COLO829 (cell line): ENCODE results near the gene FAM83G.
"Not testable (repeated sequence)": the region's sequence is repeated elsewhere in the genome, so short reads cannot be mapped to it uniquely, and the experiment has no call there.

ENCODE experiments used
- DNase-seq: peaks from one replicate; pipeline ENCODE4 v3.0.0; 2012; ENCODE audit warnings: low spot score

The FAM83G gene, protein sequence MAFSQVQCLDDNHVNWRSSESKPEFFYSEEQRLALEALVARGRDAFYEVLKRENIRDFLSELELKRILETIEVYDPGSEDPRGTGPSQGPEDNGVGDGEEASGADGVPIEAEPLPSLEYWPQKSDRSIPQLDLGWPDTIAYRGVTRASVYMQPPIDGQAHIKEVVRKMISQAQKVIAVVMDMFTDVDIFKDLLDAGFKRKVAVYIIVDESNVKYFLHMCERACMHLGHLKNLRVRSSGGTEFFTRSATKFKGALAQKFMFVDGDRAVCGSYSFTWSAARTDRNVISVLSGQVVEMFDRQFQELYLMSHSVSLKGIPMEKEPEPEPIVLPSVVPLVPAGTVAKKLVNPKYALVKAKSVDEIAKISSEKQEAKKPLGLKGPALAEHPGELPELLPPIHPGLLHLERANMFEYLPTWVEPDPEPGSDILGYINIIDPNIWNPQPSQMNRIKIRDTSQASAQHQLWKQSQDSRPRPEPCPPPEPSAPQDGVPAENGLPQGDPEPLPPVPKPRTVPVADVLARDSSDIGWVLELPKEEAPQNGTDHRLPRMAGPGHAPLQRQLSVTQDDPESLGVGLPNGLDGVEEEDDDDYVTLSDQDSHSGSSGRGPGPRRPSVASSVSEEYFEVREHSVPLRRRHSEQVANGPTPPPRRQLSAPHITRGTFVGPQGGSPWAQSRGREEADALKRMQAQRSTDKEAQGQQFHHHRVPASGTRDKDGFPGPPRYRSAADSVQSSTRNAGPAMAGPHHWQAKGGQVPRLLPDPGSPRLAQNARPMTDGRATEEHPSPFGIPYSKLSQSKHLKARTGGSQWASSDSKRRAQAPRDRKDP

DNA sequence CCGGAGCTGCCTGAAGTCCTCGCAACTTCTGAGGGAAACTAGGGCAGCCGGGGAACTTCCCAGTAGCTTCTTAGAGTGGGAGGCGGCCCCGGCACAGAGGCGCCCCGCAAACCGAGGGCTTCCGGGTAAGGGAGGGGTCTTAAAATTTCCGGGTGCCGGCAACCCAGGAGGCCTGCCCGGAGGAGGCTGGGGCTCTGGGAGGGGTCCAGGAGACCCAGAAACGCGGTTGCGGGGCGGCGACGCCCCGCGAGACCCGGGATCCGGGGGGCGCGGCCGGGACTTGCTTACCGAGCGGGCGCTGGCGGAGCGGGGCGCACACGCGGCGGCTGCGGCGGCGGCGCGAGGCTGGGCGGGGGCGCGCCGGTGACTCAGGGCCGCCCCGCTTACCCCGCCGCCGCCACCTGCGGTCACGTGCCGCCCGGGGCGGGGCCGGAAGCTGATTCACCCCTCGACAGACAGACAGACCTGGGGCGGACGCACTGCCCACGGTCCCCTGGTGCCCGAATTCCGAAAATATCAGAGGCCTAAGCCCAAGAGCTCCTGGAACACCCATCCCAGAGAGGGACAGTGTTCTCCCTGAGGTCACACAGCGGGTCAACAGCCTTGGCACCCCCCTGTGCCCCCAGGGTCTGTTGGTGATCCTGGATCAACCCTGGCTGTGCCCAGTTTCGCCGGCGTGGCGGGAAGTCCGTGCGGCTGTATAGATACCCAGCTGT, at the start of gene FAM83G:
TSS of gene FAM83G (minus strand) at position 344 of the 716 bp plus-strand sequence. CDS start 723 bp downstream, outside the sequence.
- no peak for DNase-seq

- DNase-seq: not testable (repeated sequence)
Measured at GRCh38 chr17:19048826-19049225, 44.3 kb upstream of the FAM83G start.

- DNase-seq: not testable (repeated sequence)
Measured at GRCh38 chr17:19047510-19047909, 42.9 kb upstream of the FAM83G start.

DNA sequence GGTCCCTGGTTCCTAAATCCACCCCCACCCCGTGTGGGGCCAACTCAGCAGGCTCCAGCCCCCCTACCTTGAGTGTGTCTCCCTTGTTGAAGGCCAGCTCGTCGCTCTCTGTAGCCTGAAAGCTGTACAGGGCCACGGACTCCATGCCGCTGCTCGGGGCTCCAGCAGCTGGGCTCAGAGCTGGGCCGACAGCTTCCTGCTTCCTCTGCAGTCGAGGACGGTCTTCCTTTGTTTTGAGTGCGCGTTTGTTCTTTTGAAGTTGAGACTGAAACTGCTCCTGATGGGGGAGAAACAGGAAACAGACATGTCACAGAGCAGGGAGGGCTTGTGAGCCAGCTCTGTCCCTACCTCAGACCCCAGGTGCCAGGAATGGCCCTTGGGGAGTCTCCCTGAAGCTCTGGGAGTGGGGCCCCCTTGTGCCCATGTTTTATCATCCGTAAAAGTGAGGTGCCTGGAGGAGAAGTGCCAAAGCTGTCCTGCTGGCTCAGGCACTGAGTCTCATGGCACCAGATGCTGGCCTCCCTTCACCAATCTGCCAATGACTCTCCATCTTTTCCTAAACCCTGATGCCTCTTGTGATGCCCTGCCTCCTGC, 42.3 kb upstream of the FAM83G start, which contains the start of gene GRAP:
TSS of gene GRAP (minus strand) at position 176 of the 594 bp plus-strand sequence. CDS start at position 145, 31 bp downstream.
- DNase-seq: not testable (repeated sequence)

DNA sequence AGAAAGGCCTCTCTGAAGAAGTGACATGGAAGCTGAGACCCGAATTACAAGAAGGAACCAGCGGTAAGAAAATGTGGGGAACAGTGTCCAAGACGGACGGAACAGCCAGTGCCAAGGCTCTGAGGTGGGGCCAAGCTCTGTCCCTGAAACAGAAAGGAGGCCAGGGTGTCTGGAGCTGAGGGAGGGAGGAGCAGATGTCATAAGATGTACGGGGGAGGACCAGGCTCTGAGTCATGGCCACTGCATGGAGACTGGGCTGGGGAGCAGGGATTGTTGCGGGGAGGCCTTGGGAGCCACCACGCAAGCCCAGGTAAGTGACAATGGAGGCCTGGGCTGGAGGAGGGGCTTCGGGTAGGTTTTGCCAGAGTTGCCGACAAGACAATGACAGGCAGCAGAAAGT, 40.1 kb upstream of the FAM83G start:
- not testable (repeated sequence) for DNase-seq

- not testable (repeated sequence) for DNase-seq
Measured at GRCh38 chr17:19043032-19043431, 38.5 kb upstream of the FAM83G start.

DNA sequence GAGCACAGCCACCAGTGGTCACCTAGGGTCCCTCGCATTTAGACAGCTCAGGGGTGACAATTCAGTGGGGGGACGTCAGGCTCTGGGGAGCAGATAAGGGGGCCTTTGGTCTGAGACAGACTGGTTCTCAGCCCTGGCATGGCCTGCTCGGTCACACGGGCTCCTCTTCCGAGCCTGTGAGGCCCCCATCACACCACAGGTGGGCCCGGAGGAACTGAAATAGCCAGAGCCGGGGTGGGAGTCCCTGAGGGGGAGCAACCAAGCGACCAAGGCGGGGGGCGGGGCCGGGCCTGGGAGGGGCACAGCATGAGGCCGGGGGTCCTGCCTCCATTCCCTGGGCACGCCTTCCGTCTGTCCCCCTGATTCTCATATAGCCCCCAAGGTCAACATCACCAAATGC, 37.8 kb upstream of the FAM83G start:
- DNase-seq: not testable (repeated sequence)

DNA sequence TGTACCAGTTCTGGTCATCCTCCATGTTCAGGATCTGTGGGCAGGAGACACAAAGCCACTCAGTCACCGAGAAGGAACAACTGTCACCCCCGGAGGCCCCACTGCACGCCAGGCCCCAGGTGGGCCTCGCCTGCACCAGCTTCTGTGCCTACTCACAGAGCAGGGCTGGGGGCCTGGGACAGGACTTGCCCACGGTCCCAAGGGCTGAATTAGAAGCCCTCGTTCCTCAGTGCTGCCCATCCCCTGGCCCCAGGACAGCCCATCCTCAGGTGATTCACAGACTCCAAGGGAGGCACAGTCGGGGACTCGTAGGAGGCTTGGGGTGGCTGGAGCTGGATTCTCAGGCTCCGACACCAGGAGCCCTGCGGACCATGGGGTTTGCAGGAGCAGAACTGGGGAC, 37.3 kb upstream of the FAM83G start:
- not testable (repeated sequence) for DNase-seq

- not testable (repeated sequence) for DNase-seq
Measured at GRCh38 chr17:19040350-19040749, 35.8 kb upstream of the FAM83G start.

DNA sequence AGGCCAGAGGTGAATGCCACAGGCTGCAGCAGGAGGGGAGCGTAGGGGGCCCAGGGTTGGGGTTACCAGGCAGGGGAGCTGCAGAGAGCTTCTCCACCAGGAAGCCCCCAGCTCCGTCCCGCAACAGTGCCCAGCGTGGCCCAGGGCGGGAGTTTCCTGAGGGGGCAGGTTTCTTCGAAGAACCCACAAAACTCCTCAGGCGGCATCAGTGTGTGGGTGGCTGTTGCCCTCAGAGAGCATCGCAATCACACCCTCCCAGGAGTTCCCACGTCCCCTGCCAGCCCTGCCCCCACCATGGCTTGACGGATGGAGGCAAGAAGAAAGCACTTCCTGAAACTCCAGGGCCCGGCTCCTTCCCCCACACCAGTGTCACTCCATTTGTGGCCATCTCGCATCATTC, 34.2 kb upstream of the FAM83G start:
- not testable (repeated sequence) for DNase-seq

DNA sequence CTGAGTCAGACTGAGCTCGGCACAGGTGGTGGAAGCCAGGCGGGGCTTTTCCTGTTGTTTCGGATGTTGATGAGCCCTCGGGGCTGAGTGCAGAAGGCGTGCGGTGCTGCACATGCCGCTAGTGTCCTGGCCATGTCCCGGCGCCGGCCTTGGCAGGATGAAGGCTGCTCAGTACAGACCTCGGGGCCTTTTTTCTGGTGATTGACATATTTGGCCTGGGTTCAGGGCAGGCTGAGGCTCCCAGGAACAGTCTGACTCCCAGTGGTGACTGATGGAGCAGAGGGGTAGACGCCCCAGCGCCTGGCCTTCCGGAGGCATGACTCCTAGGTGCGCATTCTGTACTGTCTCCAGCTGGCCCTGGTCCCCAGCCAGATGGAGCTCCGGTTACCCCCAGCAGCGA, 33.4 kb upstream of the FAM83G start:
- DNase-seq: not testable (repeated sequence)

DNA sequence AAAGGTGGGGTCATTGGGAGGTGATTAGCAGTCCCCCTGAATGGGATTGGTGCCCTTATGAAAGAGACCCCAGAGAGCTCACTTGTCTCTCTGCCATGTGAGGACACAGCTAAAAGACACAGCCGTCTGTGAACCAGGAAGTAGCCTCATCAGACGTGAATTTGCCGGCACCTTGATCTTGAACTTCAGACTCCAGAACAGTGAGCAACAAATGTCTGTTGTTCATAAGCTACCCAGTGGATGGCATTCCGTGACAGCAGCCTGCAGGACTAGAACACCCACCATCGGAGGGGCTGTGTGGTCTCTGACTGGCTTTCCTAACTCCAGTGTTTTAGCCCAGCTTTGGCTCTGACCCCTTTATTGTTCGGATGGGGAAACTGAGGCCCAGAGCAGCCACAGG, 33.0 kb upstream of the FAM83G start:
- not testable (repeated sequence) for DNase-seq

DNA sequence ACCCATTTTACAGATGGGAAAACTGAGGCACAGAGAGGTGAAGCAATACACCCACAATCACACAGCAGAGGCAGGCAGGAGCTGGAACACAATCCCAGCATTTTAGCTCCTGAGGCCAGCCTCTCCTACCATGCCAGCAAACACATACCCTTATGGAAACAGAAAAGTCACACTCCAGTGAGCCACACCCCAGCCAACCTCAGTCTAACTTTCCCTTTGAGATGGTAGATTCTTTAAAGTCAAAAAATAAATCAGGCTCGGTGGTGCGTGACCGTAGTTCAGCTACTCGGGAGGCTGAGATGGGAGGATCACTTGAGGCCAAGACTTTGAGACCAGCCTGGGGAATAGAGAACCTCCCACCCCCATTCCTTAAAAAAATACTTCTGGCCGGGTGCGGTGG, 31.6 kb upstream of the FAM83G start:
- DNase-seq: not testable (repeated sequence)

GRCh38 chr17:19032377-19032988, 27.9 kb upstream of the FAM83G start:
- DNase-seq: not testable (repeated sequence)

- DNase-seq: not testable (repeated sequence)
Measured at GRCh38 chr17:19031729-19032128, 27.2 kb upstream of the FAM83G start.

DNA sequence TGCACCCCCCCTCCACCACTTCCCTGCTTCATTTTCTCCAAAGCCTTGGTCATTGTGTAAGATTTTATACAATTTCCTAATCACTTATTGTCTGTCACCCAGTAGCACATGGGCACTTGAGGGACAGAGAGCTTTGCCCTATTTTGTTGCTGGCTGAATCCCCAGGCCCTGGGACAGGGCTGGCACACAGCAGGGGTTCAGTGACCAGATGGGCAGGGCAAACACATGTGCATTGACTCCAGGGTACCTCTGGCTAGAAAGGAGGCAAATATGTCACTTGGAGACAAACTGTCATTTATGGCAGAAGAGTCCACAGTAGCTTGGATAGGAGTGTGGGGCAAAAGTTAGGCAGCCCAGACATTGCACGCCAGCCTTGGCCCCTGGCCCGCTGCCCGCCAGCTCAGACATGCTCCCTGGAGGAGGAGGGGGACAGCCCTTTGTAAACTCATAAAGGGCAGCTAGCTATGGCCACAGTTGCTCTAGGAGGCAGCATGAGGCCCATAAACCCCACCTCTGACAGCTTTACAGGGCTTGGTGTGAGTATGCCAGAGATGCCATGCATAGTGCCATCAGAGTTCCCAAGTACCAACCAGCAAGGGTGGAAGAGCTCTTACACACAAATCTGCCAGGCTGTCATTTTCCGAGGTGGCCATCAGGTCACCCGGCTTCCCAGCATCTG, 26.3 kb upstream of the FAM83G start:
- DNase-seq: not testable (repeated sequence)

- DNase-seq: not testable (repeated sequence)
Measured at GRCh38 chr17:19029740-19030139, 25.2 kb upstream of the FAM83G start.

DNA sequence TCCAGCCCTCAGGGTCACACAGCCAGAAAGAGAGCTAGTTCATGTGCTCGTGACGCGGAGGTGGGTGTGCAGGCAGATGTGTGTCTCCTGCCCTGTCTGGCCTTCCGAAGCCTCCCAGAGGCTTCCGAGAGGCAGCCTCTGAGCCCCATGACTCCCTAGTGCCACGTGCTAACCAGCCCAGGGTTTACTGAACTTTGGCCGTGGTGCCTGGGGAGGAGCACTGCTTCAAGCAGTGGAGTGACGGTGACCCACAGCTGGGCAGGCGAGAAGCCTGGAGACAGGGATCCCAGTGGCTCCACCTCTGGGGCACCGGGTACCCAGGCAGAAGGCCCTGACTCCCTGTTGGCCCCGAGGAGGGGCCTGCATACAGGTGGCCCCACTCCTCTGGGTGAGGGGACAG, 24.1 kb upstream of the FAM83G start:
- DNase-seq: not testable (repeated sequence)

- no peak for DNase-seq
Measured at GRCh38 chr17:19024101-19025078, 19.8 kb upstream of the FAM83G start.
